Measurements from ENCODE around the gene BRME1.

The BRME1 gene

GRCh38 chr19:13843104-13843921 lies 62.6 kb downstream of the BRME1 start:
- DNase-seq = peak; percentile 83

- DNase-seq = peak; percentile 85
These were observed 63.4 kb downstream of the BRME1 start for GRCh38 chr19:13842291-13843103.

- DNase-seq = no peak
These were observed 64.0 kb downstream of the BRME1 start for GRCh38 chr19:13841962-13842290.

- peak; percentile 38 for DNase-seq
These were observed 64.6 kb downstream of the BRME1 start for GRCh38 chr19:13841086-13841961.

- DNase-seq = peak; percentile 45
These were observed 65.4 kb downstream of the BRME1 start for GRCh38 chr19:13840305-13841085.

DNA sequence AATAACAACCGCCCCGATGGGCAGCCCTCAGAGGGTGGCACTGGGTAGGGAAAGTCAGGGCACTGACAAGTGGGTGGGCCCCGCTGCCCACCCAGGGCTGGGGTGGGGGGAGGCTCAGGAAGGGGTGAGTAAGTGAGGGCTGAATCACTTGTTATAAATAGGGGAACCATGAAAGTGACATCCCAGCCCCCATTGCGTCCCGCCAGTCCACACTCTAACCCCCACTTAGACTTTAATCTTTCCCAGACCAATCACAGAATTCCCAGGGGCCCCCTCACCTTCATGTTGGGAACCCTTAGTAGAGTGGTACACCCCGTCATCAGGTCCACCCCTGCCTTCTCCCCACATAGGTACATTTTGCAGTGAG lies 66.0 kb downstream of the BRME1 start:
- DNase-seq = peak; percentile 80

- peak; percentile 90 for DNase-seq
These were observed 66.6 kb downstream of the BRME1 start for GRCh38 chr19:13839130-13839937.

- no peak for DNase-seq
These were observed 67.3 kb downstream of the BRME1 start for GRCh38 chr19:13838435-13839129.

- DNase-seq = no peak
These were observed 69.9 kb downstream of the BRME1 start for GRCh38 chr19:13835791-13836723.

GRCh38 chr19:13834244-13835069 lies 71.5 kb downstream of the BRME1 start:
- peak; percentile 62 for DNase-seq

- peak; percentile 90 for DNase-seq
These were observed 72.3 kb downstream of the BRME1 start for GRCh38 chr19:13833330-13834243.

All from fibroblast of skin of right biceps (primary cell).